Mammary epithelial cell (primary cell): ENCODE data around the gene ATMIN.

ENCODE experiments used
- EZH2 ChIP-seq: IDR thresholded peaks from 2 replicates; pipeline ENCODE4 v1.6.1; 2012; ENCODE audit warnings: low read length, inconsistent platforms, borderline replicate concordance
- TF ChIP-seq, protein P1 (sequence below), 2 donors: IDR thresholded peaks in 1 of 2; conservative IDR thresholded peaks in 1 of 2; 2 replicates each; pipeline ENCODE4 v1.5.1; 2011 to 2012; ENCODE audit warnings: inconsistent platforms in 2 of 2, low read length in 2 of 2, mild to moderate bottlenecking in 2 of 2, control low read depth in 1 of 2, low read depth in 1 of 2; ENCODE audit not compliant: insufficient read depth in 1 of 2; ENCODE audit errors: extremely low read depth in 1 of 2

DNA sequence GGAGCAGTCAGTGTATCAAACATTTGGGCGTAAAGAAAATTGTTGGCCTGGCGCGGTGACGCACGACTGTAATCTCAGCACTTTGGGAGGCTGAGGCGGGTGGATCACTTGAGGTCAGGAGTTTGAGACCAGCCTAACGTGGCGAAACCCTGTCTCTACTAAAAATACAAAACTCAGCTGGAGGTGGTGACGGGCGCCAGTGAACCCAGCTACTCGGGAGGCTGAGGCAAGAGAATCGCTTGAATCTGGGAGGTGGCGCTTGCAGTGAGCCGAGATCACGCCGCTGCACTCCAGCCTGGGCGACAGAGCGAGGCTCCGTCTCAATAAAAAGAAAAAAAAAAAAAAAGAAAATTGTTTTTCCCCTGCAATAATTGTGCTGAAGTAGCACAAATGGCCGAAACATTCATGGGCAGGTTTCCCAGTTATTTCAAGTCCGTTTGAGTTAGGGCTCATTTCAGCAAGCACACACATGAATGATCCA lies 59.2 kb downstream of the ATMIN start:
- TF ChIP-seq, protein P1, sequence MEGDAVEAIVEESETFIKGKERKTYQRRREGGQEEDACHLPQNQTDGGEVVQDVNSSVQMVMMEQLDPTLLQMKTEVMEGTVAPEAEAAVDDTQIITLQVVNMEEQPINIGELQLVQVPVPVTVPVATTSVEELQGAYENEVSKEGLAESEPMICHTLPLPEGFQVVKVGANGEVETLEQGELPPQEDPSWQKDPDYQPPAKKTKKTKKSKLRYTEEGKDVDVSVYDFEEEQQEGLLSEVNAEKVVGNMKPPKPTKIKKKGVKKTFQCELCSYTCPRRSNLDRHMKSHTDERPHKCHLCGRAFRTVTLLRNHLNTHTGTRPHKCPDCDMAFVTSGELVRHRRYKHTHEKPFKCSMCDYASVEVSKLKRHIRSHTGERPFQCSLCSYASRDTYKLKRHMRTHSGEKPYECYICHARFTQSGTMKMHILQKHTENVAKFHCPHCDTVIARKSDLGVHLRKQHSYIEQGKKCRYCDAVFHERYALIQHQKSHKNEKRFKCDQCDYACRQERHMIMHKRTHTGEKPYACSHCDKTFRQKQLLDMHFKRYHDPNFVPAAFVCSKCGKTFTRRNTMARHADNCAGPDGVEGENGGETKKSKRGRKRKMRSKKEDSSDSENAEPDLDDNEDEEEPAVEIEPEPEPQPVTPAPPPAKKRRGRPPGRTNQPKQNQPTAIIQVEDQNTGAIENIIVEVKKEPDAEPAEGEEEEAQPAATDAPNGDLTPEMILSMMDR (conservative IDR thresholded peaks at IDR 0.05 in 1 of 2, IDR thresholded peaks at IDR 0.05 in 1 of 2; ENCODE audit: extremely low read depth in 1 of 2, insufficient read depth in 1 of 2, low read depth in 1 of 2, low read length in 2 of 2) = no peak
- no peak for TF ChIP-seq EZH2
